ENCODE results near the gene SNRNP25.

Gene SNRNP25

GRCh38 chr16:47234-47633, 6.4 kb upstream of the SNRNP25 start:
- no peak for TF ChIP-seq CTCF (IDR thresholded peaks at IDR 0.05; ENCODE audit: borderline replicate concordance, insufficient read depth, low read depth, low read length)

GRCh38 chr16:50769-51591, 2.6 kb upstream of the SNRNP25 start:
- TF ChIP-seq CTCF (IDR thresholded peaks at IDR 0.05; ENCODE audit: borderline replicate concordance, insufficient read depth, low read depth, low read length): no peak
- H3K4me3 ChIP-seq (ENCODE audit: low read depth, low read length): no peak overlapping the region

More at GRCh38 chr16:47234-47633, 6.4 kb upstream of the SNRNP25 start:
- no peak overlapping the region for H3K4me3 ChIP-seq (ENCODE audit: low read depth, low read length)

- TF ChIP-seq CTCF (IDR thresholded peaks at IDR 0.05; ENCODE audit: borderline replicate concordance, insufficient read depth, low read depth, low read length): no peak
- H3K4me3 ChIP-seq (ENCODE audit: low read depth, low read length): peak overlapping the region; percentile 80
Observed at GRCh38 chr16:54237-54581, 581 bp downstream of the SNRNP25 start.

GRCh38 chr16:55571-56136, 2.0 kb downstream of the SNRNP25 start:
- no peak overlapping the region for H3K4me3 ChIP-seq (ENCODE audit: low read depth, low read length)
- no peak for TF ChIP-seq CTCF (IDR thresholded peaks at IDR 0.05; ENCODE audit: borderline replicate concordance, insufficient read depth, low read depth, low read length)

GRCh38 chr16:56231-56927, 2.8 kb downstream of the SNRNP25 start:
- TF ChIP-seq CTCF (IDR thresholded peaks at IDR 0.05; ENCODE audit: borderline replicate concordance, insufficient read depth, low read depth, low read length): no peak
- no peak overlapping the region for H3K4me3 ChIP-seq (ENCODE audit: low read depth, low read length)

GRCh38 chr16:57711-58110, 4.1 kb downstream of the SNRNP25 start:
- TF ChIP-seq CTCF (IDR thresholded peaks at IDR 0.05; ENCODE audit: borderline replicate concordance, insufficient read depth, low read depth, low read length): no peak
- no peak overlapping the region for H3K4me3 ChIP-seq (ENCODE audit: low read depth, low read length)
